Tibial nerve (tissue), 4 donors: ENCODE measurements around the gene DUSP14. TPM values are rescaled to one million over a fixed set of nuclear protein-coding genes. Genes with fewer than 3 reads are reported as not detected.

Source experiments
- DNase-seq, 2 donors: peaks; one replicate each; pipeline ENCODE4 v3.0.0-alpha.2; 2019; ENCODE audit warnings: low spot score in 2 of 2
- H3K27ac ChIP-seq, 4 donors: fragments of 200-600 bp; sonication (generic) in 3 of 4; one replicate each; pipeline ENCODE4 v1.5.1; 2017 to 2019; ENCODE audit warnings: mild to moderate bottlenecking in 1 of 4
- H3K27me3 ChIP-seq, 2 donors: fragments of 200-600 bp; sonication (generic) in 1 of 2; one replicate each; pipeline versions ENCODE4 v1.5.1 to v1.6.0; 2017 to 2019
- H3K36me3 ChIP-seq, 3 donors: fragments of 200-600 bp; sonication (generic); one replicate each; pipeline ENCODE4 v1.5.1; 2018 to 2019
- H3K4me1 ChIP-seq, 4 donors: fragments of 200-600 bp; sonication (generic) in 3 of 4; one replicate each; pipeline ENCODE4 v1.5.1; 2017 to 2019
- H3K4me3 ChIP-seq, 4 donors: fragments of 200-600 bp; sonication (generic) in 3 of 4; one replicate each; pipeline ENCODE4 v1.5.1; 2017 to 2019; ENCODE audit warnings: mild to moderate bottlenecking in 1 of 4, moderate library complexity in 1 of 4
- H3K9me3 ChIP-seq, 4 donors: fragments of 200-600 bp; sonication (generic) in 3 of 4; one replicate each; pipeline ENCODE4 v1.5.1; 2017 to 2019
- CTCF ChIP-seq, 5 experiments: fragments of 200-600 bp in 3 of 5; fragments of 450-650 bp in 2 of 5; sonication (generic) in 3 of 5; IDR thresholded peaks; one replicate each; pipeline ENCODE4 v1.5.1; 2016 to 2019; ENCODE audit warnings: antibody characterized with exemption in 5 of 5, mild to moderate bottlenecking in 3 of 5, moderate library complexity in 2 of 5
- EP300 ChIP-seq, 2 donors: sonication (generic); formaldehyde crosslinking; IDR thresholded peaks; one replicate each; pipeline ENCODE4 v1.6.1; 2017; ENCODE audit warnings: antibody characterized with exemption in 2 of 2, mild to moderate bottlenecking in 1 of 2
- POLR2A ChIP-seq, 2 donors: fragments of 450-650 bp; IDR thresholded peaks; one replicate each; pipeline ENCODE4 v1.6.1; 2017; ENCODE audit warnings: antibody characterized with exemption in 2 of 2, mild to moderate bottlenecking in 2 of 2, moderate library complexity in 2 of 2
- WGBS, 2 donors: methylation state at CpG; one replicate each; pipeline ENCODE4 v1.1.5; 2018; 5-methylcytosine and 5-hydroxymethylcytosine counted together
- total RNA-seq, 4 donors: library from RNA; depleted of rRNA; stranded (reverse); fragments of >200 nt; gene quantifications; one replicate each; pipeline ENCODE4 v1.1.0, GENCODE V29; 2016

DUSP14 gene
- total RNA-seq, 4 donors from 2014 or later, result 14.7 to 27.8 (median 19.5) TPM

GRCh38 chr17:37485938-37486570 is 3.6 kb upstream of the DUSP14 start:
- H3K36me3 ChIP-seq, result no peaks in the 10 kb centered on the region
- peaks cover 0 to 36% (median 6%) of the 10 kb centered on the region in 4 donors for H3K4me1 ChIP-seq
- H3K27me3 ChIP-seq, result no peaks in the 10 kb centered on the region
- no peaks in the 10 kb centered on the region for H3K9me3 ChIP-seq
- TF ChIP-seq CTCF (IDR thresholded peaks at IDR 0.05) (no peak), EP300 (IDR thresholded peaks at IDR 0.05) (no peak), POLR2A (IDR thresholded peaks at IDR 0.05) (no peak)
- H3K27ac ChIP-seq, result no peak overlapping the region
- WGBS, 2 donors, result 83 to 84% methylated on average over 1 of the region's 1 CpG
- DNase-seq, result no peak
- no peak overlapping the region for H3K4me3 ChIP-seq

- DNase-seq, result no peak
- H3K27me3 ChIP-seq, result no peaks in the 10 kb centered on the region
- H3K4me3 ChIP-seq, result peak overlapping the region in 3 of 4 donors; percentile 76 to 91 (median 91)
- TF ChIP-seq EP300 (IDR thresholded peaks at IDR 0.05), result no peak
- TF ChIP-seq POLR2A (IDR thresholded peaks at IDR 0.05), result no peak
- TF ChIP-seq CTCF (IDR thresholded peaks at IDR 0.05), result no peak
- peaks cover 0 to 51% (median 17%) of the 10 kb centered on the region in 4 donors for H3K4me1 ChIP-seq
- peak overlapping the region; percentile 83 to 93 (median 86) for H3K27ac ChIP-seq
- 33 to 34% methylated on average over 7 of the region's 7 CpGs for WGBS, 2 donors
- H3K9me3 ChIP-seq, result no peaks in the 10 kb centered on the region
- no peaks in the 10 kb centered on the region for H3K36me3 ChIP-seq
These were observed 1.6 kb upstream of the DUSP14 start for GRCh38 chr17:37488009-37488604.

GRCh38 chr17:37488607-37489196 is 989 bp upstream of the DUSP14 start:
- peak overlapping the region; percentile 76 to 91 (median 88) for H3K4me3 ChIP-seq
- WGBS, 2 donors, result 1 to 2% methylated on average over 25 of the region's 25 CpGs
- H3K9me3 ChIP-seq, result no peaks in the 10 kb centered on the region
- TF ChIP-seq POLR2A (IDR thresholded peaks at IDR 0.05) (no peak), EP300 (IDR thresholded peaks at IDR 0.05) (no peak)
- H3K4me1 ChIP-seq, result peaks cover 0 to 46% (median 17%) of the 10 kb centered on the region in 4 donors
- H3K36me3 ChIP-seq, result no peaks in the 10 kb centered on the region
- no peaks in the 10 kb centered on the region for H3K27me3 ChIP-seq
- peak overlapping the region; percentile 83 to 93 (median 86) for H3K27ac ChIP-seq
- peak; percentile 38 to 71 for DNase-seq

- peaks cover 0 to 46% (median 17%) of the 10 kb centered on the region in 4 donors for H3K4me1 ChIP-seq
- H3K27ac ChIP-seq, result peak overlapping the region; percentile 74 to 91 (median 82)
- WGBS, 2 donors, result 0 to 1% methylated on average over 13 to 27 of the region's 56 CpGs
- H3K9me3 ChIP-seq, result no peaks in the 10 kb centered on the region
- peak overlapping the region; percentile 68 to 91 (median 77) for H3K4me3 ChIP-seq
- DNase-seq, result peak; percentile 29 to 36
- H3K36me3 ChIP-seq, result no peaks in the 10 kb centered on the region
- H3K27me3 ChIP-seq, result no peaks in the 10 kb centered on the region
- peak; percentile 17 to 56 (median 37) for TF ChIP-seq CTCF (IDR thresholded peaks at IDR 0.05)
- peak in 1 of 2 donors; percentile 5 for TF ChIP-seq EP300 (IDR thresholded peaks at IDR 0.05)
- no peak for TF ChIP-seq POLR2A (IDR thresholded peaks at IDR 0.05)
These were observed 414 bp downstream of the DUSP14 start for GRCh38 chr17:37490022-37490587.

GRCh38 chr17:37490638-37491614 is 1.2 kb downstream of the DUSP14 start:
- WGBS, 2 donors, result 9 to 13% methylated on average over 24 of the region's 24 CpGs
- peak overlapping the region; percentile 68 to 91 (median 77) for H3K4me3 ChIP-seq
- peak overlapping the region; percentile 1 to 91 (median 82) for H3K27ac ChIP-seq
- H3K4me1 ChIP-seq, result peaks cover 0 to 46% (median 17%) of the 10 kb centered on the region in 4 donors
- TF ChIP-seq CTCF (IDR thresholded peaks at IDR 0.05) (no peak), POLR2A (IDR thresholded peaks at IDR 0.05) (no peak), EP300 (IDR thresholded peaks at IDR 0.05) (peak in 1 of 2 donors; percentile 47)
- no peaks in the 10 kb centered on the region for H3K36me3 ChIP-seq
- H3K9me3 ChIP-seq, result no peaks in the 10 kb centered on the region
- no peaks in the 10 kb centered on the region for H3K27me3 ChIP-seq
- peak in 1 of 2 donors; percentile 41 for DNase-seq
